ENCODE results near the gene INSR.

DNA sequence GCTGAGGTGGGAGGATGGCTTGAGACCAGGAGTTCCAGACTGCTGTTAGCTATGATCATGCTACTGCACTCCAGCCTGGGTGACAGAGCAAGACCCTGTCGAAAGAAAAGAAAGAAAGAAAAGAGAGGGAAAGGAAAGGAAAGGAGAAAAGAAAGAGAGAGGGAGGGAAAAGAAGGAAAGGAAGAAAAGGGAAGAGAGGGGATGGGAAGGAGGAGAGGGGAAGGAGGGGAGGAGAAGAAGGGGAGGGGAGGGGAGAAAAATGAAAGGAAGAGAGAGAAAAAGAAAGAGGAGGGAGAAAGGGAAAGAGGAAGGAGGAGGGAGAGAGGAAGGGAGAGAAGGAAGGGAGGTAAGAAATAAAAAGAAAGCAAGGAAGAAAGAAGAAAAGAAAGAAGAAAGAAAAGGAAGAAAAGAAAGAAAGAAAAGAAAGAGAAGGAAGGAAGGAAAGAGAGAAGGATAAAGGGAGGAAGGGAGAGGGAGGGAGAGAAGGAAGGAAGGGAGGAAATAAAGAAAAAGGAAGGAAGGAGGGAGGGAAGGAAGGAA lies 44.1 kb downstream of the INSR start:
- TF ChIP-seq, protein P1, sequence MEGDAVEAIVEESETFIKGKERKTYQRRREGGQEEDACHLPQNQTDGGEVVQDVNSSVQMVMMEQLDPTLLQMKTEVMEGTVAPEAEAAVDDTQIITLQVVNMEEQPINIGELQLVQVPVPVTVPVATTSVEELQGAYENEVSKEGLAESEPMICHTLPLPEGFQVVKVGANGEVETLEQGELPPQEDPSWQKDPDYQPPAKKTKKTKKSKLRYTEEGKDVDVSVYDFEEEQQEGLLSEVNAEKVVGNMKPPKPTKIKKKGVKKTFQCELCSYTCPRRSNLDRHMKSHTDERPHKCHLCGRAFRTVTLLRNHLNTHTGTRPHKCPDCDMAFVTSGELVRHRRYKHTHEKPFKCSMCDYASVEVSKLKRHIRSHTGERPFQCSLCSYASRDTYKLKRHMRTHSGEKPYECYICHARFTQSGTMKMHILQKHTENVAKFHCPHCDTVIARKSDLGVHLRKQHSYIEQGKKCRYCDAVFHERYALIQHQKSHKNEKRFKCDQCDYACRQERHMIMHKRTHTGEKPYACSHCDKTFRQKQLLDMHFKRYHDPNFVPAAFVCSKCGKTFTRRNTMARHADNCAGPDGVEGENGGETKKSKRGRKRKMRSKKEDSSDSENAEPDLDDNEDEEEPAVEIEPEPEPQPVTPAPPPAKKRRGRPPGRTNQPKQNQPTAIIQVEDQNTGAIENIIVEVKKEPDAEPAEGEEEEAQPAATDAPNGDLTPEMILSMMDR (IDR thresholded peaks at IDR 0.05) = no peak
- TF ChIP-seq, protein P2, sequence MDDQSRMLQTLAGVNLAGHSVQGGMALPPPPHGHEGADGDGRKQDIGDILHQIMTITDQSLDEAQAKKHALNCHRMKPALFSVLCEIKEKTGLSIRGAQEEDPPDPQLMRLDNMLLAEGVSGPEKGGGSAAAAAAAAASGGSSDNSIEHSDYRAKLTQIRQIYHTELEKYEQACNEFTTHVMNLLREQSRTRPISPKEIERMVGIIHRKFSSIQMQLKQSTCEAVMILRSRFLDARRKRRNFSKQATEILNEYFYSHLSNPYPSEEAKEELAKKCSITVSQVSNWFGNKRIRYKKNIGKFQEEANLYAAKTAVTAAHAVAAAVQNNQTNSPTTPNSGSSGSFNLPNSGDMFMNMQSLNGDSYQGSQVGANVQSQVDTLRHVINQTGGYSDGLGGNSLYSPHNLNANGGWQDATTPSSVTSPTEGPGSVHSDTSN (IDR thresholded peaks at IDR 0.05) = no peak
- TF ChIP-seq, protein P3, sequence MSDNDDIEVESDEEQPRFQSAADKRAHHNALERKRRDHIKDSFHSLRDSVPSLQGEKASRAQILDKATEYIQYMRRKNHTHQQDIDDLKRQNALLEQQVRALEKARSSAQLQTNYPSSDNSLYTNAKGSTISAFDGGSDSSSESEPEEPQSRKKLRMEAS (IDR thresholded peaks at IDR 0.05; ENCODE audit: low read depth) = no peak
- TF ChIP-seq POLR2AphosphoS5 (IDR thresholded peaks at IDR 0.05; ENCODE audit: low read depth, low read length) (no peak), SMC3 (IDR thresholded peaks at IDR 0.05; ENCODE audit: low read depth, low read length) (no peak), NFIC (IDR thresholded peaks at IDR 0.05; ENCODE audit: borderline replicate concordance) (no peak), YY1 (IDR thresholded peaks at IDR 0.05; ENCODE audit: low read depth) (no peak), FOSL2 (IDR thresholded peaks at IDR 0.05; ENCODE audit: borderline replicate concordance, low read depth) (no peak)
